ENCODE results near the gene SRSF4.

The SRSF4 gene

GRCh38 chr1:29200906-29201594 is 19.4 kb upstream of the SRSF4 start:
- no peak for DNase-seq

GRCh38 chr1:29197993-29198392 is 16.3 kb upstream of the SRSF4 start:
- no peak for DNase-seq

GRCh38 chr1:29197590-29197924 is 15.9 kb upstream of the SRSF4 start:
- peak; percentile 60 for DNase-seq

GRCh38 chr1:29196863-29197589 is 15.3 kb upstream of the SRSF4 start:
- no peak for DNase-seq

GRCh38 chr1:29195881-29196291 is 14.2 kb upstream of the SRSF4 start:
- DNase-seq = no peak

- no peak for DNase-seq
Measured at GRCh38 chr1:29193879-29194455, 12.3 kb upstream of the SRSF4 start.

GRCh38 chr1:29190718-29191117 is 9.0 kb upstream of the SRSF4 start:
- no peak for DNase-seq

GRCh38 chr1:29186707-29187106 is 5.0 kb upstream of the SRSF4 start:
- DNase-seq = no peak

- DNase-seq = no peak
Measured at GRCh38 chr1:29186252-29186651, 4.6 kb upstream of the SRSF4 start.

GRCh38 chr1:29183287-29183686 is 1.6 kb upstream of the SRSF4 start:
- peak; percentile 71 for DNase-seq

GRCh38 chr1:29180497-29181412 is 945 bp downstream of the SRSF4 start:
- DNase-seq = peak; percentile 78

- peak; percentile 75 for DNase-seq
Measured at GRCh38 chr1:29179641-29180184, 2.0 kb downstream of the SRSF4 start.

- DNase-seq = no peak
Measured at GRCh38 chr1:29177022-29177705, 4.5 kb downstream of the SRSF4 start.

- no peak for DNase-seq
Measured at GRCh38 chr1:29176576-29176975, 5.1 kb downstream of the SRSF4 start.

GRCh38 chr1:29172415-29172939 is 9.2 kb downstream of the SRSF4 start:
- no peak for DNase-seq

GRCh38 chr1:29171521-29171920 is 10.2 kb downstream of the SRSF4 start:
- DNase-seq = no peak

GRCh38 chr1:29171089-29171488 is 10.6 kb downstream of the SRSF4 start:
- no peak for DNase-seq

- DNase-seq = no peak
Measured at GRCh38 chr1:29169976-29170375, 11.7 kb downstream of the SRSF4 start.

- no peak for DNase-seq
Measured at GRCh38 chr1:29167904-29168303, 13.8 kb downstream of the SRSF4 start.

- DNase-seq = no peak
Measured at GRCh38 chr1:29166291-29166878, 15.3 kb downstream of the SRSF4 start.

- DNase-seq = no peak
Measured at GRCh38 chr1:29164588-29164987, 17.1 kb downstream of the SRSF4 start.

Measured in OCI-M1 (cell line).